A673 (cell line): ENCODE results near the gene TNFAIP8L1. TPM values are rescaled to one million over a fixed set of nuclear protein-coding genes. Genes with fewer than 3 reads are reported as not detected.

Source experiments
- BruUV-seq: library from RNA; stranded (reverse); fragments of 400-500 nt; replicated peaks from 2 replicates; lab custom pipeline; 2021; lab: Mats Ljungman, UMichigan
- CTCF ChIA-PET: fragments of 300-600 bp; sonication (Branson Sonifier 250); formaldehyde crosslinking; loops from one replicate; lab custom pipeline; 2022; ENCODE audit warnings: antibody characterized with exemption; lab: Charles Lee
- POLR2A ChIA-PET: fragments of 300-600 bp; sonication (Branson Sonifier 250); formaldehyde crosslinking; loops from one replicate; lab custom pipeline; 2022; ENCODE audit warnings: antibody characterized with exemption; ENCODE audit not compliant: low non-redundant PET; lab: Charles Lee
- DNase-seq: peaks from one replicate; pipeline ENCODE4 v3.0.0-alpha.2; 2015; ENCODE audit warnings: low spot score
- H3K27ac ChIP-seq: fragments of 200-600 bp; sonication (generic); 2 replicates; pipeline ENCODE4 v1.5.1; 2016; ENCODE audit warnings: mixed run types, low read depth, mild to moderate bottlenecking, mixed read lengths, antibody characterized with exemption, low read length; ENCODE audit not compliant: poor library complexity, severe bottlenecking
- H3K27me3 ChIP-seq: fragments of 200-600 bp; sonication (generic); replicated peaks from 2 replicates; pipeline ENCODE4 v1.6.1; 2017; ENCODE audit warnings: mixed run types, low read depth, mild to moderate bottlenecking, mixed read lengths, antibody characterized with exemption, low read length; ENCODE audit not compliant: insufficient read depth, poor library complexity
- H3K36me3 ChIP-seq: fragments of 200-600 bp; sonication (generic); 2 replicates; pipeline ENCODE4 v1.6.1; 2016; ENCODE audit warnings: mixed run types, mild to moderate bottlenecking, mixed read lengths, antibody characterized with exemption, low read length; ENCODE audit not compliant: insufficient read depth, poor library complexity, severe bottlenecking
- H3K4me1 ChIP-seq: fragments of 200-600 bp; sonication (generic); 2 replicates; pipeline ENCODE4 v1.6.1; 2017; ENCODE audit warnings: mixed run types, mild to moderate bottlenecking, mixed read lengths, antibody characterized with exemption, low read length; ENCODE audit not compliant: insufficient read depth, poor library complexity, severe bottlenecking
- H3K4me3 ChIP-seq: fragments of 200-600 bp; sonication (generic); 2 replicates; pipeline ENCODE4 v1.5.1; 2016; ENCODE audit warnings: low read depth, mixed run types, mild to moderate bottlenecking, mixed read lengths, low read length; ENCODE audit not compliant: poor library complexity, severe bottlenecking
- H3K9me3 ChIP-seq: fragments of 200-600 bp; sonication (generic); 2 replicates; pipeline ENCODE4 v1.6.1; 2016; ENCODE audit warnings: mixed run types, low read depth, mild to moderate bottlenecking, mixed read lengths, antibody characterized with exemption, low read length; ENCODE audit not compliant: poor library complexity, severe bottlenecking
- EZH2 ChIP-seq: fragments of 200-600 bp; sonication (generic); IDR thresholded peaks from 2 replicates; pipeline ENCODE4 v1.6.1; 2017; ENCODE audit warnings: borderline replicate concordance, low read depth, mild to moderate bottlenecking, mixed read lengths, antibody characterized with exemption, low read length; ENCODE audit not compliant: poor library complexity, severe bottlenecking
- intact Hi-C: fragments of 100-400 bp; cut with micrococcal nuclease; formaldehyde crosslinking; loops from one replicate; pipeline ENCODE4 v1.10.0; 2022; ENCODE audit not compliant: unreplicated experiment
- total RNA-seq: library from RNA; stranded (reverse); gene quantifications from 2 replicates; pipeline ENCODE4 v1.2.3, GENCODE V29; 2021
- TF ChIP-seq, protein P1 (sequence below): fragments of 300-800, 200-600 bp; sonication (generic); conservative IDR thresholded peaks from 2 replicates; pipeline ENCODE4 v1.5.1; 2017; ENCODE audit warnings: low read depth, mild to moderate bottlenecking, antibody characterized with exemption, low read length, moderate library complexity, mixed read lengths

Gene TNFAIP8L1
- total RNA-seq, 1 experiment from 2014 or later: 24.7 TPM

DNA sequence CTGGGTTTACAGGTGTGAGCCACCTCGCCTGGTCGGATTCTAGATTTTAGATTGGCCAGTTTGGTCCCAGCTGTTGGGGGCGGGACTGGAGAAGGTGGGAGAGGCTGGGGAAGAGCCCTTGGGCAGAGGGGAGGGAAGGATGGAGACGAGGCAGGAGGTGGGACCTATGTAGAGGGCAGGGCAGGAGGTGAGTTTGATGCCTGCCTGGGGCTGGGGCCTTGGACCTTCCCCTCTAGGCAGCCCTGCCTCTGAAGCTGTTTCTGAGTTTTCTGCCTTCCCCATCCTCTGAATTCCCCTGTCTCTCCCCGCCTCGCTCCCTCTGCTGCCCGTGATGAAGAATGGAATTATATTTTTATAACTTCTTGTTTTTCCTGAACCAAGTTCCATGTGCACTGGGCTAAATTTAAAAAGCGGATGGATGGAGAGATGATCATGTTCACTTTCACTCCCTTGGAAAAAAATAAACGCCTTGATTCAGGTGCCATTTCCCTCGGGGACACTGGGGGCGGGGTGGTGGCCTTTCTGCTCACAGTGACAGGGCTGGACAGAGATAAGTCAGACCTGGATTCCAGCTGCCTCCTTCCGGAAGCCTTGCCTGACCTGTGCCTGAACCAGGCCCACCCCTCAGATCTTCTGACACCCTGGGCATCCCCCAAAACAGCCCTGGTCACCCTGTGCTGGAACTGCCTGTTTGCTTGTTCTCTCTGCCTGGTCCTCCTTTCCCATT is 16.5 kb upstream of the TNFAIP8L1 start:
- CTCF ChIA-PET: no interaction called here
- no TSS peak for BruUV-seq
- H3K36me3 ChIP-seq: no peaks in the 10 kb centered on the region
- peaks cover 3% of the 10 kb centered on the region for H3K27me3 ChIP-seq
- no peak overlapping the region for H3K4me3 ChIP-seq
- no peak overlapping the region for H3K27ac ChIP-seq
- POLR2A ChIA-PET: no interaction called here
- TF ChIP-seq, protein P1, sequence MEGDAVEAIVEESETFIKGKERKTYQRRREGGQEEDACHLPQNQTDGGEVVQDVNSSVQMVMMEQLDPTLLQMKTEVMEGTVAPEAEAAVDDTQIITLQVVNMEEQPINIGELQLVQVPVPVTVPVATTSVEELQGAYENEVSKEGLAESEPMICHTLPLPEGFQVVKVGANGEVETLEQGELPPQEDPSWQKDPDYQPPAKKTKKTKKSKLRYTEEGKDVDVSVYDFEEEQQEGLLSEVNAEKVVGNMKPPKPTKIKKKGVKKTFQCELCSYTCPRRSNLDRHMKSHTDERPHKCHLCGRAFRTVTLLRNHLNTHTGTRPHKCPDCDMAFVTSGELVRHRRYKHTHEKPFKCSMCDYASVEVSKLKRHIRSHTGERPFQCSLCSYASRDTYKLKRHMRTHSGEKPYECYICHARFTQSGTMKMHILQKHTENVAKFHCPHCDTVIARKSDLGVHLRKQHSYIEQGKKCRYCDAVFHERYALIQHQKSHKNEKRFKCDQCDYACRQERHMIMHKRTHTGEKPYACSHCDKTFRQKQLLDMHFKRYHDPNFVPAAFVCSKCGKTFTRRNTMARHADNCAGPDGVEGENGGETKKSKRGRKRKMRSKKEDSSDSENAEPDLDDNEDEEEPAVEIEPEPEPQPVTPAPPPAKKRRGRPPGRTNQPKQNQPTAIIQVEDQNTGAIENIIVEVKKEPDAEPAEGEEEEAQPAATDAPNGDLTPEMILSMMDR: 0 out of 2 replicates have a peak, but pooled peaks have one; percentile 11
- TF ChIP-seq EZH2: no peak
- no peaks in the 10 kb centered on the region for H3K4me1 ChIP-seq
- intact Hi-C loops: no loop called here
- H3K9me3 ChIP-seq: no peaks in the 10 kb centered on the region
- no peak for DNase-seq

DNA sequence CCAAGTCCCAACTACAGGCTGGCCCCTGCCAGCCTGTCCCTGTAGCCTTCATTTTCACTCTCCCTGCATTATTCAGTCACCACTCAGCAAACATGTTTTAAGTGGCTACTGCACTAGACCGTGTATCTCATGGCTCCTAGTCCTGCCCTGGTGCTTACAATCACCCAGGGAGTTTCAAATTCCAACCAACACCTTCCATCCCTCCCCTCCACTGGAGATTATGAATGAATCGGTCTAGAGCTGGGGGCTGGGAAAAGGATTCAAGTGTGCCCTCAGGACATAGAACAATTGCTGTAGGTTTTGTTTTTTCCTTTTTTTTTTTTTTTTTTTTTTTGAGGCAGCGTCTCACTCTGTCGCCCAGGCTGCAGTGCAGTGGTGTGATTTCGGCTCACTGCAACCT is 15.0 kb upstream of the TNFAIP8L1 start:
- H3K27me3 ChIP-seq: peaks cover 3% of the 10 kb centered on the region
- intact Hi-C loops: no loop called here
- no peak overlapping the region for H3K4me3 ChIP-seq
- ChIA-PET POLR2A (no interaction called here), CTCF (interaction anchor here (0.6 to 0.7 kb wide), 2 partner anchors 38 to 168 kb away, joined by 3 to 12 read pairs; no protein-coding TSS in a partner anchor)
- no peaks in the 10 kb centered on the region for H3K36me3 ChIP-seq
- BruUV-seq: no TSS peak
- no peaks in the 10 kb centered on the region for H3K9me3 ChIP-seq
- no peak overlapping the region for H3K27ac ChIP-seq
- TF ChIP-seq EZH2: no peak
- TF ChIP-seq, protein P1: no peak
- H3K4me1 ChIP-seq: no peaks in the 10 kb centered on the region
- no peak for DNase-seq

DNA sequence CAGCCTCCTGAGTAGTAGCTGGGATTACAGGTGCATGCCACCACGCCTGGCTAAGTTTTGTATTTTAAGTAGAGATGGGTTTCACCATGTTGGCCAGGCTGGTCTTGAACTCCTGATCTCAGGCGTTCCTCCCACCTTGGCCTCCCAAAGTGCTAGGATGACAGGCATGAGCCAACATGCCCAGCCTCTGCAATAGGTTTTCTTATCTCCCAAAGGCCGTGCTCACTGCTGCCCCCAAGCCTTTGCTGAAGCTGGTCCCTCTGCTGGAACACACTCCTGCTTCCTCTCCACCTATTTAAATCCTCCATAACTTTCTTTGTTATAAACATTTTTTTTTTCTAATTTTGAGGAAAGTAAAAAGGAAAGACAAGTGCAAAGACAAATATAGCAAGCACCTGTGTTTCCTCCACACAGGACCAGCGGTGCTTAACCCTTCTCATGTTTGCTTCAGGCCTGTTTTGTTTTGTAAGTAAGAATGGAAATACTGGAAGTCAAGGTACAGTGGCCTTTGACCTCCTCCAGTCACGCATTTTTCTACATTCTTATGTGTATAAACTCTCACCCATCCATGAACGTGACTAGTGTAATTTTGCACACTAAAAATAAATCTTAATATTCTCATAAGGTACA is 14.5 kb upstream of the TNFAIP8L1 start:
- Histone ChIP-seq H3K36me3 (no peaks in the 10 kb centered on the region), H3K4me3 (no peak overlapping the region), H3K27me3 (peaks cover 2% of the 10 kb centered on the region), H3K4me1 (no peaks in the 10 kb centered on the region), H3K27ac (no peak overlapping the region), H3K9me3 (no peaks in the 10 kb centered on the region)
- ChIA-PET POLR2A (interaction anchor here (0.7 kb wide), 1 partner anchor 128 kb away, joined by 3 read pairs; no protein-coding TSS in a partner anchor), CTCF (interaction anchor here (0.6 kb wide), 1 partner anchor 168 kb away, joined by 3 read pairs; no protein-coding TSS in a partner anchor)
- no peak for DNase-seq
- no TSS peak for BruUV-seq
- intact Hi-C loops: no loop called here
- TF ChIP-seq, protein P1: peak; percentile 49
- TF ChIP-seq EZH2: no peak
